HG03457 (cell line): Measurements from ENCODE around the gene DCDC2B.

ENCODE experiments used
- ATAC-seq: cut with Tn5 transposase; IDR thresholded peaks from one replicate; pipeline ENCODE4 v1.9.1; 2021; ENCODE audit warnings: moderate number of reproducible peaks; ENCODE audit not compliant: unreplicated experiment

The DCDC2B gene

GRCh38 chr1:32195972-32196823 lies 12.7 kb upstream of the DCDC2B start:
- ATAC-seq = no peak

- ATAC-seq = no peak
Measured at GRCh38 chr1:32197074-32197473, 11.8 kb upstream of the DCDC2B start.

GRCh38 chr1:32197837-32198236 lies 11.1 kb upstream of the DCDC2B start:
- no peak for ATAC-seq

DNA sequence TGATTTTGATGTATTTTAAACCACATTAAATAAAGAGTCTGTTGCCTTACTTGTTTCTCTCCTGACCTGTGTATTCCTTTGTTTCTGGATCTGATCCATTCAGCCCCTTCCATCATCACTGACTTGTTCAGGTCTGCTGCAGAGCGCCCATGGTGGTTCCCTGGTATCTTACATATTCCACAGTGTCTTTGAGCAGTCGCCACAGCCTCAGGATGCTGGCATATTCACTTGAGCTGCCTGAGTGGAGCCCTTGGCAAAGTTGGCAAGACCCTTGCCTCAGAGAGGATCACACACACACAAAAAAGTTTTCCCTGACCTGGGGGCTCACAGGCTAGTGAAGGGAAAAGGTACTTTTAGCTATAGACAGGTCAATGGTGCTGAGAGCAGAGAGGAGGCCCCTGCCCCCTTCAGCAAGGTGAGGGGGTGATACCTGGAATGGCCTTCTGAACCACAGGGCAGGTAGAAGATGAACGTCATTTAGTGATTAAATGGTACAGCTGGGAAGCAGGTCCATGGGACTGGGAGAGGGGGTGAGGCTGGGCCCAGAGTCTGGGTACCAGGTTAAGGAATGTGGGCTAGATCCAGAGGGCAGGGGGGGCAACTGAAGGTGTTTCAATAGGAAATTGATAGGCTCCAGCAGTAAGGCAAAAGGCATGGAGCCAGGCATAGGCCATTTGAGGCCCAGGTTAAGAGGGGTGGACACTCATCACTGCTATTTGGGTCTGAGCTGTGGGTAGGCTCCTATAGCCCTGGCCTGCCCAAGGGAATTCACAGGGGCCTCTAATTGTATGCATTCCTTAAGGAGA lies 10.4 kb upstream of the DCDC2B start:
- ATAC-seq = no peak

DNA sequence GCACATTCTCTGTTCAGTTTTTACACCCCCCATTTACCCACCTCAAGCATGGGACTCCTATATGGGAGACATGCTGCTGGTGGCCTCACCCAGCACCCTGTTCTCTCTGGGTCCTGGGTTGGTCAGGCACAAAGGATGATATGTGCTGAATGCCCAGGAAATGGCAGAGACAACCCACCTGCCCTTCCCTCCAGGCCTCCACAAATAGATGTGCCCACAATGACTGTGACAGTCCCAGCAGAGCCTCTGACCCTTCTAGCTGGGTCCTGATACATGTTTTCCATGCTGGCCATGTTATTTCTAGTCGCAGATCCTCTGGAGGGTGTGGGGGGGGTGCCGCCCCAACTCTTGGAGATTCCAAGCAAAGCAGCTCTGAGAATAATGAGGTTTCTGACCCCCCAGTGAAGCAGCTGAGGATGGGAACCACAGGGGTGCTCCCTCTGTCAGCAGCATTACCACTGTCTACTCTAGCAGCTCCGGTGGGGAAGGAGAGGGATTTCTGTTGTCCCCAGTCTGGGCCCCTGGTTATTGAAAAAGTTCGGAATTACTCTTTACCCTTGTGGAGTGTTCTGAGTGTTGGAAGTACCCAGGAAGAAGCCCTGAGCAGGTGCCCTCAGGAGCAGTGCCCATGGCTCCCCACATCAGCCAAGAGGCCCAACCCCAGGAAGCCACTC lies 9.7 kb upstream of the DCDC2B start:
- no peak for ATAC-seq

DNA sequence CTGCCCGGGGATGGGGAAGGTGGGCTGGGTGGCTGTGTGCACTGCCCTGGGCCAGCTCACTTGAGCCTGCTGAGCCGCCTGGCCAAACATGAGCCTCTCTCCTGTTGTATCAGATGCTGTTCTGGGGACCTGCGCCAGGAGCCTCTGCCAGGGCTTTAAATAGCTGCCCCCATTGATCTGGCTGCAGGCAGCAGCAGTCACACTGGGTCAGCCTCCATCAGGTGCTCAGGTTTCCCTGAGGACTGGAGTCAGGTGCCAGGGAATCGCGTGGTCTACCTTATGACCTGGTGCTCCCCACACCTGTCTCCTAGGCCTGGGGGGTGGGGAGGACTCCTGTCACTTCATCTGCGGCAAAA lies 9.2 kb upstream of the DCDC2B start:
- ATAC-seq = no peak

GRCh38 chr1:32200226-32201010 lies 8.5 kb upstream of the DCDC2B start, which contains the start of gene CCDC28B:
CCDC28B (plus strand) TSS chr1:32200595; CDS start chr1:32201936, 1,341 bp downstream.
- no peak for ATAC-seq

DNA sequence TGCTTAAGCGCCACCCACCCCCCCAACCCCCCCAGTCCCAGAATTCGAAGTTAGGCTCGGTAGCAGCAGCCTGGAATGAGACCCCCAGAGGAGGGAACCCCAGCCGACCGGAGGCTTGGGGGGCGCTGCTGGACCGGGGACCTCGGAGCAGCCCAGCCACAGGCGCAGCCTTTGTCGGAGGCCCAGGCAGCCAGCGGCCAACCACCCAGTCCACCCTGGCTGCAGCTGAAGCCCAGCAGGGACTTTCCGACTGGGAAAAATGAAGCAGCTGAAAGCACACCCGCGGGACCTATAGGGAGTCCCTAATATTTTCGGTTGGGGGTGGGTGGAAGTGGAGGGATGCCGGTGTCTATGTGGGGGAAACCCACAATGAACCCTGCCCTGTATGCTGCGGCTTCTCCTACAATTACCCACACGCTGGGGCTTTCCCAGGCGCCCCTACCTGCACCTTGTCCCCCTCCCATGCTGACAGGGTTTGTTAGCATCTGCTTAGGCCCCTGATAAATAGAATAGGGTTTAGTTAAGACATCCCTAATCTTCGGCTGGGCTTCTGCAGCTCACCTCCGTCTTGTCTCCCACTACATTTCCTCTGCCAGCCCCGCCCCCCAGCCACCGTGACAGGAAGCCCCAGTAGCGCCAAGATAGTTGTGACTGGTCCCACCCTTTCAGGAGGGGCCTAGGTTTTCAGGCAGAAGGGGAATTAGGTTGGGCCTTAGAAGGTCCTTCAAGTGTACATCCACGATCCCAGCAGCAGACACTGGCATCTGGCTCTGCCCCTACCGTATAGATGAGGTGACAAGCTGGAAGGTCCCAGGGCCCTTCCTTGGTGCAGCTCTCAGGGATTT lies 7.7 kb upstream of the DCDC2B start:
- no peak for ATAC-seq

DNA sequence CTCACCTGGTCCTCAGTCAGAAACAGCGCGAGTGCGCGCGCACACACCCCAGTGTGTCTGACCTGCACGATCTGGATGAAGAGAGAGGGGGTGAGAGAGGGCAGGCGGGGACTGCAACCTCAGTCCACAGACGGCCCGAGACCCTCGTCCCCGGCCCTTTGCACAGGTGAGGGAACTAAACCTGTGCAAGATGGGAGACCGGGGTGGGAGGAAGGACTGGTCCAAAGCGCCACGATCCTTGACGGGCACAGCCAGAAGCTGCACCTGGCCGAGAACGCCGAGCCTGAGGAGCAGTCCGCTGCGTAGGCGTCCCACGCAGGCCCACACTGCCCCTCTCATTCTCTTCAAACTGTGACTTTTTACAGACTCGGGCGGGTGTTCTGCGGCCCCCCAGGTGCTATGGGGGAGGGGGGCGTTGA lies 3.9 kb upstream of the DCDC2B start:
- ATAC-seq = no peak

- no peak for ATAC-seq
Measured at GRCh38 chr1:32205401-32206370, 3.2 kb upstream of the DCDC2B start, which contains the start of gene IQCC. IQCC (plus strand) TSS chr1:32205671; CDS start chr1:32205682, 11 bp downstream.

- no peak for ATAC-seq
Measured at GRCh38 chr1:32208469-32208868, 420 bp upstream of the DCDC2B start.

DNA sequence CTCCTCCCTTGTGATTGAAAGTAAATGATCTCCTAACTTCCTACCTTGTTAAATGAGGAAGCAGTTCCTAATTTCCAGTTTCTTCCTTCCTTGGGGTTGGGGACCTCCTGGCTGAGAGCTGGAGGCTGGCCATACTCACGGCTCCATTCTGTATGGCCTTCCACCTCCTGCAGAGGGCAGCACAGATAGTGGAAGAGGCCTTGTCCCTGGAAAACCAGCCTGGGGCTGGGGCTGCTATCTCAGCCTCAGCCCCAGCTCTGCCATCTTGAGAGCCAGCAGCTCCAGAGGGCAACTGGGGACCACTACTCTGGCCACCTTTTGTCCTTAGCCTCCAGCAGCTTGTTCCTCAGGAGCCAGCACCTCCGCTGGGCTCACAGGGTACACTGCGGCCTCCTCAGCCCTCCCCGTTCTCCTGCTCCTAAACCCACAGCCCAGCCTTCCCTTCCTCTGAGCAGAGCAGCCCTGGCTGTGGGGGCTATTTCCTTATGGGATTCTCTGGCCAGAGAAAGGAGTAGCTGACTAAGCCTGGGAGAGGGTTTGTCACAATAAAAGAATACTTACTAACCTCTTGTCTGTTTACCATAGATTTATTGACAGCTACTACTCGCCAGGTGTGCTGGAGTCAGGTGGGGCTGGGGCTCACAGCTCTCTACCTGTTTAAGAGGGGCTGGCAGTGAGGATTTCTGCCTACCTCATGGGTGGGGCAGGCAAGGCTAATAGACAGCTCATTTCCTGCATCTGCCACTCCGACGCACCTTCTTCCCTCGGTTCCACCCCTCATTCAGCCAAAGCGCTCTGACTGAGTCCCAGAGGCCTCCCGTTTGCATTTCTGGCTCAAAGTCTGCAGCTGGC lies 7.0 kb downstream of the DCDC2B start:
- ATAC-seq = no peak

GRCh38 chr1:32216566-32216965 lies 7.7 kb downstream of the DCDC2B start:
- no peak for ATAC-seq

DNA sequence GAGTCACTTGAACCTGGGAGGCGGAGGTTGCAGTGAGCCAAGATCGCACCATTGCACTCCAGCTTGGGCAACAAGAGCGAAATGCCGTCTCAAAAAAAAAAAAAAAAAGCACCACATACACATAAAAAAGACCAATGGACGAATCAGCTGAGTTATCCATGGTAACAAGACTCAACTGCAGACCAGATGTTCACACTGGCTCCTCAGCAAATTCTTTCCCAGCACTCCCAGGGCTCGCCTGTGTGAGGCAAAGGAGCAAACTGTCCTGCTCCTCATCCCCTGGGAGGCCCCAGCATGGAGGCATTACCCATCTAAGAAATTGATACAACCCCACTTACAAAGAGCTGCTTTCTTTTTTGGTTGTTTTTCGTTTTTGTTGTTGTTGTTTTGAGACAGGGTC lies 10.1 kb downstream of the DCDC2B start:
- ATAC-seq = no peak

- ATAC-seq = no peak
Measured at GRCh38 chr1:32220746-32221580, 12.1 kb downstream of the DCDC2B start.

- no peak for ATAC-seq
Measured at GRCh38 chr1:32221581-32221979, 12.7 kb downstream of the DCDC2B start.
